GM21447 (cell line): Measurements from ENCODE around the gene PWWP2B.

ENCODE experiments used
- ATAC-seq: cut with Tn5 transposase; IDR thresholded peaks from one replicate; pipeline ENCODE4 v1.9.1; 2021; ENCODE audit not compliant: unreplicated experiment

PWWP2B gene

DNA sequence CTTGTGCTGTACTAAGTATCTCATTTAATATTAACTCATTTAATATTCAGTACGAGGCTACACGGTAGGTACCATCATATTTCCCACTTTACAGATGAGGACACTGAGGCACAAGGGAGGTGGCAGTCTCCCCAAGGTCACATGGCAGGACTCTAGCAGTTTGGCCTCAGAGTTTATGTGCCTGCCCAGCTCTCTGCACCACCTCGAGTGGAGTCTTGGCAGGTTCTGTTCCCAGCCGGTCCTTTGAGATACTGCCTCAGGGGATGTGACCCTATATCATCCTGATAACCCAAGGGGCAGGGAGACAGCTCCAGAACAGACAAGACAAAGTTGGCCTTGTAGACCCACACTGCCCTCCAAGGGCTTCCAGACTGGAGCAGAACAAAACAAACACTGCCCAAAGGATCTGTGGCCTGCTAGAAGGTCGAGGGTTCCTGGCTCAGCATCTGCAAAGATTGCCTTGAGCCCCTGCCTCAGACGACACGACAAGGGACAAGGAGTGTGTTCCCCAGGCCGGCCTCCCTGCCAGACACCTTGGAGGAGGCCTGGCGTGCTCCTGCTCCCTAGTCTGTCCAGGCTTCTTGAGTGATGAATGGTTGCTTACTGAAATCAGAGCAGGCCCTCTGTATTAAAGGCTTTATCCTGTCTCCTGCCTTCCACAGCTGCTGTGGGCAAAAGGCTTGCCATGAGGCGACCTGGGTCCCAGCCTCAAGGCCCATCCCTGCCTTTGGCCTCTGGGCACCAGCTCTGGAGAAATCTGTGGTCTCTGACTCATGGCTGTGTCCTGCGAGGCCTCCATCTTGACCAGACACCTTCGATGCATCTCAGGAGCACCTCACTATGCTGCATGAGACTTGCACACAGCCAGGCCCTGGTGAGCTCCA is 3.9 kb upstream of the PWWP2B start:
- ATAC-seq = no peak

DNA sequence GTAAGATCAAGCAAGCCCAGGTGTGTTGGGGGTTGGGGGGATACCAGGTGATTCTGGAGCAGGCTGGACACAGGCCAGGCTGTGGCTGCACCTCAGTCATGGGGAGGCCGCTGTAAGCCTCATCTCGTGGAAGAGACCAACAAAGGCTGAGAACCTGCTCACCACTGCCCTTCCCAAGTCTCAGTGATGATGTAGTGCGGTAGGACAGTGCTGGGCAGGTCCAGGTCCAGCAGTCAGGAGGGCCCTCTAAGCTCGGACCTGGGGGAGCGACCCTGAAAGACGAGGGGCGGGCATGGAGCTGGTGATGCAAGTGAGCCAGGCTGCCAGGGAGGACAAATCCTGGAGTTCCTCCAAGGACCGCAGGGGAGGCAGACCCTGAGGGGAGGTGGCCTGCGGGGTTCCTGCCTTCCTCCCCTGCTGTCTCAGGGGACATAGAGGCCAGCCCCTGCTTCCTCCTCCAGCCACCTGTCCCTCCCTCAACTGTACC is 3.3 kb upstream of the PWWP2B start:
- no peak for ATAC-seq

DNA sequence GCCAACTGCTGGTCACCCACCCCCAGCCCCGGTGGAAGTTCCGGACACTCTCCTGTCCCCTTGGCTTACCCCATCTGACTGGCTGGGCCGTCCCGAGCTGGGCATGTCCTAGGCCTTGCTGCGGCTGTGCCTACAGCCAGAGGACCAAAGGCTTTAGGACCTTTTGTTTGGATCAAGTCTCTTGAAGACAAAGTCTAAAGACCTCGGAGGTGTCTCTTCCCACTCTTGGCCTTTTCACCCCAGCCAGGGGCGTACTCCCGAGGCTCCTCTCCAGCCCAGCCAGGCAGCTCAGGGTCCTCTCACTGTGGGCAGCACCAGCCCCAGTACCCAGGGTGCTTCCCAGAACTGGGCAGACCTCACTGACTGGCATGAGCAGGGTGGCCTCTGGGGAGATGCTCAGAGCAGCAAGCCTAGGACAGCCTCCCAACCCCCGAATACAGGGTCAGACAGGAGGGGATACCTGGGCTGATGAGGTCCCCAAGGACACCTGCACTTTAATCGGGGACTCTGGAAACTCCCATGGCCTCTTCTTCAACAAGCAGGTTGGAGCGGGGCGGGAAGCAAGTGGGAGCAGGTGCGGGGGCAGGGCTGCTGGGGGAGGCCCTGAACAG is 2.7 kb upstream of the PWWP2B start:
- no peak for ATAC-seq

DNA sequence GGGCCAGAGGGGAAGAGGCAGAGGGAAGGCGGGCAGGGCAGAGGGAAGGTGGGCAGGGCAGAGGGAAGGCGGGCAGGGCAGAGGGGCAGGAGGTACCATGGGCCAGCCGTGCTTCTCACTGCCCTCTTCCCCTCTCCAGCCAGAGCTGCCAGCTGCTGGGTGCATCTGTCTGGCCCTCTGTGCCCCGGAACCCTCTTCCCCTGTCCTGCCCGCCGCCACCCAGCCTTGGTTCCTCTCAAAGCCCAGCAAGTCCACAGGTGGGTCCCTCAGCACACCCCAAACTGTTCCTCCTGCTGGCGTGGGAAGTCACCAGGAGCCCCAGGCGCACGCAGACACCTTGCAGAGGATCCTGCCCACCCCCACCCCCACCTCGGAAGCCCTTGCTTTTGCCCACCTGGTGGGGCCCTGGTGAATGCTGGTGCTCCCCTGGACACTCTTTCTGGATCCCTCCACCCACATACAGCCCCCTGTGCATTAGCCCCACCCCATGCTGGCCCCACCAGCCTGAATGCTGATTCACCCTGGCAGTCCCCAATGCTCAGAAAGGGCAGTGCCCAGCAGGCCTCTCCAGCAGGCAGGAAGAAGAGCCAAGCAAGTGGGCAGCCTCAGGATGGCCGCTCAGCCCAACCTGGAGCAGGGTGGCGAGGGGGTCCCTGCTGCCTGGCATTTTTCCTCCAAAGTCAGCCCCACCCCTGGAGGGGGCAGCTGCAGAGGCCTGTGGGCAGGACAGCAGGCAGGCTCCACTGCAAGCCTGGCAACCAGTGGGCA is 1.9 kb upstream of the PWWP2B start:
- no peak for ATAC-seq

DNA sequence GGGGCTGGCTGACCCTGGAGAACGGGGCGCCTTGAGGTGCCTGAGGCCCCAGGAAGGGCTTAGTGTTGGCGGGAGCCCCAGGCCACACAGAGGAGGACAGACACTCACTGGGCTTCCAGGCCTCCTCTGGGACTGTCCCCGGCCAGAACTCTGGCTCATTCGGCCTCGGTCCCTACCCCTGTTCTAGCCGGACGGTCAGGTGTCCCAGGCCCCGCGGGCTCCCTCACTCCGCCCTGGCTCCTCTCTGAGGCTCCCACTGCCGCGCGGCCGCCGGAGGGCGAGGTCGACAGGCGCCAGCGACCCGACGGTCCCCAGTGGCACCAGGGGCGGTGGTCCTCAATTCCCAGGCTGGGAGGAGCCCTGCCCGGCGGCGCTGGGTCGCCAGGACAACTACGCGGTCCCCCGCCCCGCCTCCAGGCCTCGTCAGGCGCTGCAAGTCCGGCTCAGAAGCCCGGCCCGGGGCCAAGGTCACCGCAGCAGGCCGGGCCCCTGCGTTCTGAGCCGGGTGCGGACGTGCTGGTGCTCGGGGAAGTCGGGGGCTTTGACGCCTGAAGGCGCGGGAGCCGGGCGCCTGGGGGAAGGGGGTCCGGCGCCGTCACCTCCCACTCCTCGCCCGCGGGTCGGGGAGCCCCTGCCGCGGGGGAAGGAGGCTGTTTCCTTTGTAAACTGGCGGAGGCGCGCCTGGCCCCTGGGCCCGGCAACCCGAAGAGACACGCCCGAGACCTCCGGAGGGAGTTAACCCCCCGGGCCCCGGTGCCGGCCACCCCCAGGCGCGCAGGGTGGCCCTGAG is 1.1 kb upstream of the PWWP2B start:
- ATAC-seq = peak; percentile 13

DNA sequence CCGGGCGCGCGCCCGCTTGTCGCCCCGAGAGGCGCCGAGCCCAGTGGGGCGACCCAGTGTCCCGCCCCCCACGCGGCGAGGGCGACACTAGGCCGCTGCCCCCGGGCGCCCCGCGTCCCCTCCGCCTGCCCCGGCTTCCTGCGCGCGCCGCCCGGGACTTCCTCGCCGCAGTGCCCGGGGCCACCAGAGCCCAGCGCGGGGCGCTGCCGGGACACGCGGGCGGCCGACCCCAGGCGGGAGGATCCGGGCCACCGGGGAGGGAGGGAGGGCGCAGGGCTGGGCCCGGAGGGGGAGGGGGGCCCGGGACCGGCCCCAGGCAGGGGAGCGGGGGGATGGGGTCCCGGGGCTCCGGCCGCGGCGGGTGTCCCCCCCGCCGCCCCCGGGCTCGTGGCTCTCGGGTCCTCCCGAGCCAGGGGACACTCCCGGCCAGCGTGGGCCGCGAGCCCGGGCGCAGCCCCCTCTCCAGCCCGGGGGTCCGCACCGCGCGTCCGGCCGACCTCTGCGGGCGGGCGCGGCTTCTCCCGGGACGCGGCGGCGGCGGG is 435 bp upstream of the PWWP2B start:
- peak; percentile 36 for ATAC-seq

DNA sequence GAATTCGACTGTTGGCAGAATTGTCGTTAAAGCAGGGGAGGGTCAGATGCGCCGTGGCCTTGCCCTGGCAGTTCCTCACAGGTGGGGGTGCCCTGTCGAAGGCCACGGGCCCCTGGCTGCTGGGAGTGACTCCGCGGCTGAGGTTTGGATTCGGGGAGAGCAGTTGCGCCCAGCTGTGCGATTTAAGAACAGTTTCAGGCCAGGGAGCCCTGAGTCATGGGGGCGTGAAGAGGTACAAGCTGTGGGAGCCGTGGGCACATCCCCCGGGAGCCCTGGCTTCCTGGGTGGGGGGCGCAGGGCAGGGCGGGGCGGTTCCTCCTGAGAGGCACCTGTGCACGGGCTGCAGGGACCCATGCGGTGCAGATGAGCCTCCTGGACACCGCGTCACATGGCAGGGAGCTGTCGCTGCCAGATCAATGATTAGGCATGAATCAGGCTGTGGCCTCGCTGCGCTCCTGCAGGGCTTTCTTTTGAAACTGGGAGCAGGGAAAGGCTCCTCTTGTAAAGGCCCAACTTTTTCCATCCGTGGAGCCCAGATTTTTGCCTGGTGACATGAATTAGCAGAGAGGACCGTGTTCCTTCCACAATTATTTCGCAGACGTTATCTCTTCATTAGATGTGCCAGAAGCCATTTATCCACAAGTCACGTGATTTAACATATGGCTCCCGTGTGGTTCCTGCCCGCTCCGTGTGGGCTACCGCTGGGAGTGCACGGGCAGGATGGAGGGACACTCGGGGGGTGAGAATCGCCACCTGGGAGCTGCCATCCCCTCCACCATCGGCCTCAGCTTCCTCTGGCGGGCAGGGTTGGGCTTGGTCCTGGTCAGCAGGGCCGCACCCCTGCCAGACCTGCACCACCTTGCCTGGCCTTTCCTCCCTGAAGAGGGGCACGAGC is 918 bp downstream of the PWWP2B start:
- peak; percentile 34 for ATAC-seq

DNA sequence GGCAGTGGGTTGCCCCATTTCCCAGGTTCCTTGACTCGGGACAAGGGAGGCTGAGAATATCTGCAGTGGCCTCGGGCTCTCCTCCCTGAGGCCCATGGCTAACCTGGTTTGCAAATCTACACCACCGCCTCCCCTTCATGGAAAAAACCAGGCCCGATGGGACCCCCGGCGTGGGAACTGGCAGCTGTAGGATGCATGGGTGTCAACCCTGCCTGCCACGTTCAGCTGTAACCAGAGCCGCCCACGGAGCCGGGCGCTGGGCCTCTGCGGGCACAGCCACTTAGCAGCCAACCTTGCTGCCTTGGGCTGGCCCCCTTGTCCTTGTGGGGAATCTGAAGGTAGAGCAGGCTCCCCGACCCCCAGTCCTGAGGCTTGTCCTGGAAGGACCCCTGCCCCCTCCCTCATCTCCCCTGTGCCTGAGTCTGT is 1.6 kb downstream of the PWWP2B start:
- ATAC-seq = no peak

DNA sequence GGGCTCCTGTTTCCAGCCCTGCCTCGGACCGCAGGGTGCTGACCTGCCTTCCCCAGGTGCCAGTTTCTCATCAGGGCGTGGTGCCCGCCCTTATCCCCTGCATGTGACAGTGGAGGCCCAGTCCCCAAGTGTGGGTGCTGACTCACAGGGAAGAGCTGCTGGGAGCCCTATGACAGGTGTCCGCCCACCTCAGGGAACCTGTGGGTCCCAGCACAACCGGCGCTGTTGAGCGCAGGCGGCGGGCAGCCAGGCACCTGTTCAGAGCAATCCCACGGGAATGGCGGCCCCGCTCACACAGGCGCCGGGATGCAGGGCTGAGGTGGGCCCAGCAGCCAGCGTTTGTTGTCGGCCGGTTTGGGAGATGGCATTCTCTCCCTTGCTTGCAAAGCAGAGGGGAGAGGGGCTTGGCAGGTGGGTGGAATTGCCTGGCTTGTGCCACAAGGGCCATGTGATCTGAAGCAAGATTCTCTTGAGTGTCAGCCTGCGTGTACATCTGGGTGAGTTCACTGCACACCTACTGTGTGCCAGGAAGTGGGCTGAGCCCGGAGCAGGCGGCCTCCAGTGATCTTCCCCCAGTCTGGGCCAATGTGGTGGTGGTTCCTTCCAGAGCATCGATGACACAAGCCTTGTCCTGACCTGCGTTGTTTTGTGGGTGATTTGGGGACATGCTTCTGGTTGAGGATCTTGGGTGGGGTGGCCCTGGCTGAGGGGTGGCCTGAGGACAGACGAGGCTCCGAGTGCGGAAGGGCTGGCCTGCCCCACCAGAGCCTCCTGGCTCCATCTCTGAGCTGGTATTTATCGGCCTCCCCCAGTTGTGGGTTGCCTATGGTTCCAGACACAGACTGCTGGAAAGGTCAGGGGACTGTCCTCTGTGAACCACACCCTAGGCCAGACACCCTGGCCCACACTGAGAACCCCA is 2.4 kb downstream of the PWWP2B start:
- ATAC-seq = no peak

DNA sequence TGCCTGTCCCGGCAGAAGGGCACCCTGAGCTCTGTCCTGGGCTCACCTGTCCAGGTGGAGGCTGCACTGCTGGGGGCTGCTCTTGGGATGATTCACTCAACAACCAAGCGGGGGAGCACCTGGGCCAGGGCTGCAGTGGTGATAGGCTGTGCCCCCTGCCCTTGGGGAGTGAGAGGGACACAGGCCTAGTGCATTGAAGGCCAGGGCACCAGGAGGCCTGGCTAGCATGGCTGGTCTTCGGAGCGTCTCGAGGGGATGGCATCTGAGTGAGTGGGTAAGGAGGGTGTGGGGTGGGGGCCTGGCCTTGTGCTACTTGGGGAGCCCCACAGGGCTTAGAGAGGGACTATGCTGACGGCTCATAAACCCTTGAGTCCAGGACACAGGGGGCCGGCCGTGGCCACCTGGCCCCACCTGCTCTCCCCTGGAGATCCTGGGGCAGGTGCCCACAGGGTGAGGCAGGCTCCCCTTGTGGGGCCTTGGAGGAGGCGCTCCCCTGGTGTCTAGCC is 3.1 kb downstream of the PWWP2B start:
- ATAC-seq = no peak

DNA sequence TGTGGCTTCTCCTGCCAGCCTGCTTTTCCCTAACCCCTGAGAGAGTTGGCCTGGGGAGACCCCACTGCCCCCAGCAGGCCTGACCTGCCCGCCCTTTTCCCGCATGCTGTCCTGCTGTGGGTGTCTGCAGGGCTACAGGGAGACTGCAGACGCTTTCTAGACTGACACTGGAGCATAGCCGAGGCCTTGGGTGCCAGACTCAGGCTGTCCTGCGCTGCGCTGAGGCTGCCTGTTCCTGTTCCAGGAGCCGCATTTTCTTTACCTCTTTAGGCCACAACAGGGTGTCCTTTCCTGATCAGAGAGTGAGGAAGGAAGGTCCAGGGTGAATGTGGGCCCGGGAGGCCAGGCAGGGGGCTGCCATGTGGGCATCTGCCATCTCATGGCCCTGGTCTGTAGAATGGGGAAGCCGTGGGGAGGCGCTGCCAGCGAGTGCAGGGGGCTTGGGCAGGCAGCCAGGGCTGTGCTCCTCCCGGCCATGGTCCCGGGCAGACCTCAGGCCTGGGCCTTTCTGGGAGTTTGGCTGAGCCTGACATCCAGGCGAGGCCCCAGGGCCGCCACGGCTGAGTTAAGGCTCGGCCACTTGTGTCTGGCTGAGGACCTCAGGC is 3.6 kb downstream of the PWWP2B start:
- ATAC-seq = no peak

DNA sequence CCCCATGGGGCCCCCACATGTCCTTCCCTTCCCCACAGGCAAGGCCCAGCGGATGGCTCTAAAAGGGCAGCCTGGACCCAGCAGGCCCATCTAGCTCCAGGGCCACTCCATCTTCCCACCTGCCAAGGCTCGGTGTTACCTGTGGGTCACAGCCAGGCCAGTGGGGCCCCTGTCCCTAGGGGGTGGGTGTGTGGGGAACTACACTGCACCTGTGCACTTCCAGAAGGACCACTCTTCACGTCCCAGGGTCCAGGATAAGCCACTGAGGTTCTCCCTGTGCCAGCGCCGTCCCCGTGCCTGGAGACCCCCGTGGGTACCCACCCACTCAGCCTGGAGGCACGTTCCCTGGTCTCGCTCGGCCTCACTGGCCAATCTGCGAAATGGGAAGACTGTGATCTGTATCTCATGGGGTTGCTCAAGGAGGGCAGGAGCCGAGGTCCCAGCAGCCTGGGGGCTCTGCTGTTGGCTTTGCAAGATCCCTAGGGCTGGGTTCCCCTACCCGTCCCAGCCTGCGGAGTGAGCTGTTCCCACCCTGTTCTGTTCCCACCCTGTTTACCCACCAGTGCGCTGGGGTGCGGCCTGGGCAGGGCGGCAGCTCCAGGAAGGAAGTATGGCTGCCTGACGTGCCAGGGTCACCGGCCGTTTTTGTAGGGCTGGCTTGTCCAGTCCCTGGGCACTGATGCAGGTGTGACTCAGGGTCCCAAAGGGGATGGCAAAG is 4.6 kb downstream of the PWWP2B start:
- ATAC-seq = no peak

DNA sequence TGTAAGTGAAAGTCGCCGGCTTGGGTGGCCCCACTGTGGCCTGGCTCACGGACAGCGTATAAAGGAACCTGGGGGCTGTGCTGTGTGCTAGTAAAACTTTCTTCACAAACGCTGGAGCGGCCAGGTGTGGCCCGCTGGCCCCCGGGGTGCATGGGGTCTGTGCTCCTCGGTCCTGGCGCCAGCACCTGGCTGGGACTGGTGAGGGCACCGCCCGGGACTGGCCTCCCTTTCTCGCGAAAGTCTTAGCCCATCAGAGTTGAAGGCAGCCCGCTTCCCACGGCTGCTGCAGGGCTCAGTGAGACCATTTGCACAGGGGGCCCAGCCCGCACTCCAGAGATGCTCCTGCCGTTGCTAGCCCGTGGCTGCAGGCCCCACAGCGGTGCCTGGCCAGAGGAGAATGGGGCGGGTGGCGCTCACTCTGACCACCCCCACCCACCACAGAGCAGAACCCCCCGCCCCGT is 5.8 kb downstream of the PWWP2B start:
- no peak for ATAC-seq

DNA sequence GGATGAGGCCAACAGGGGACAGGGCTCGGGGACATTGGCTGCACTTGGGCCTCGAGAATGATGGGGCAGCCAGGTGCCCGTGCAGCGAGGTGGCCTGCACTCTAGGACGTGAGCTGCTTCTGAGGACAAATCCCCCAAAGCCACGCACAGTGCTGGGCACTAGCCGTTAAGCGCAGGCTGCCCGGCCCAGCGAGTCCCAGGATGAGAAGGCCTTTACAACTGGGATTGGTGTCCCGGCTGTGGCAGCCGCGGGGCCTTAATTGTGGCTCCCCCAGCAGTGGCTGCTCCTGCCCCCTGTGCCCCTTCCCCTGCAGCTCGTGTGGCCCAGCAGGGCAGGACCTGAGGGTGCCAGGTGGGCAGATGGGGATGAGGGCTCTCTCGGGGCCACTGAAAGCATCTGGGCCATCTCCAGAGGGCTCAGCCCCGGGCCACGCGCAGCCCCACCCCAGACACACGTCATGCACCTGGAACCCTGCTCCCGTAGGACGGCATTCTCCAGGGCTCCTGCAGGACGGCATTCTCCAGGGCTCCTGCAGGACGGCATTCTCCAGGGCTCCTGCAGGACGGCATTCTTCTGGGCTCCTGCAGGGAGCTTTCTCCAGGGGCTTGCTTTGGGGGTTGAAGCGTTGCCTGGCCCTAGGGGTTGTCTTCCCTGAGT is 6.6 kb downstream of the PWWP2B start:
- ATAC-seq = no peak

DNA sequence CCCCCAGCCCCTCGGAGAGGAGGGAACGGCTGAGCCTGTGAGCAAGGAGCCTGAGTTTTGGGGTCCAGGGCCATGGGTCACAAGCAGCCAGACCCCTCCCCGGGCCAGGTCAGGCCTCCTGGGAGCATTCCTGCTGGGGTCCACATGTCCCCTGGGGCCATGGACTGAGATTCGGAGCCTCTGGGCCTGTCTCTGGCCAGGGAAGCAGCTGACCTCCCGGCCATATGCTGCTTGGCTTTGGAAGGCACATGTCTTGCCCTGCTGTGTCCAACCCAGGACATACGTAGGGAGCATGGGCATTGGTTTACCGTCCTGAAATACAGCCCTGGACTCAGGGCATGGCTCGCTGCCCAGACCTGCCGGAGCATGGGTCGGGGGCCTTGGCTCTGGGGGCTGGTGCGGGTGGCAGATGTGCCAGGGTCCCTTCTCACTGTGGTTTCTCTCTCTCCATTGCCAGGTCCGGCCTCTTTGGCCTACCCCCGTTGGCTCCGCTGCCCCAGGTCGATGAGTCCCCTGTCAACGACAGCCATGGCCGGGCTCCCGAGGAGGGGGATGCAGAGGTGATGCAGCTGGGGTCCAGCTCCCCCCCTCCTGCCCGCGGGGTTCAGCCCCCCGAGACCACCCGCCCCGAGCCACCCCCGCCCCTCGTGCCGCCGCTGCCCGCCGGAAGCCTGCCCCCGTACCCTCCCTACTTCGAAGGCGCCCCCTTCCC is 7.3 kb downstream of the PWWP2B start:
- no peak for ATAC-seq

DNA sequence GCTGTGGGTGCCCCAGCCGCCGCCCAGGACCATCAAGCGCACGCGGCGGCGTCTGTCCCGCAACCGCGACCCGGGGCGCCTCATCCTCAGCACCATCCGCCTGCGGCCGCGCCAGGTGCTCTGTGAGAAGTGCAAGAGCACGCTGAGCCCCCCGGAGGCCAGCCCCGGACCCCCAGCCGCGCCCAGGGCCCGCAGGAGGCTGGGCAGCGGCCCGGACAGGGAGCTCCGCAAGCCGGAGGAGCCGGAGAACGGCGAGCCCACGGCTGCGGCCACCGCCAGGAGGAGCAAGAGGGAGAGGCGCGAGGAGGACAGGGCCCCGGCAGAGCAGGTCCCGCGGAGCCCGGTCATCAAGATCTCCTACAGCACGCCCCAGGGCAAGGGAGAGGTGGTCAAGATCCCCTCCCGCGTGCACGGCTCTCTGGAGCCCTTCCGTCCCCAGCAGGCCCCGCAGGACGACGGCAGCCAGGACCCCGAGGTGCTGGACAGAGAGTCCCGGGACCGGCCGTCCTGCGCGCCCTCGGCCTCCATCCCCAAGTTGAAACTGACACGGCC is 8.0 kb downstream of the PWWP2B start:
- no peak for ATAC-seq
